NCI-H1694 (cell line): ENCODE results near the gene XPO4.
A peak's percentile ranks its signal among the peaks of the same experiment; 100 is the strongest.

Experiments used
- DNase-seq: peaks from one replicate; lab custom pipeline; 2025; lab: John Stamatoyannopoulos, UW

Gene XPO4

GRCh38 chr13:20828539-20829364 lies 73.8 kb downstream of the XPO4 start:
- DNase-seq = peak; percentile 19

GRCh38 chr13:20826843-20827560 lies 75.5 kb downstream of the XPO4 start:
- no peak for DNase-seq

GRCh38 chr13:20826301-20826700 lies 76.2 kb downstream of the XPO4 start:
- no peak for DNase-seq

DNA sequence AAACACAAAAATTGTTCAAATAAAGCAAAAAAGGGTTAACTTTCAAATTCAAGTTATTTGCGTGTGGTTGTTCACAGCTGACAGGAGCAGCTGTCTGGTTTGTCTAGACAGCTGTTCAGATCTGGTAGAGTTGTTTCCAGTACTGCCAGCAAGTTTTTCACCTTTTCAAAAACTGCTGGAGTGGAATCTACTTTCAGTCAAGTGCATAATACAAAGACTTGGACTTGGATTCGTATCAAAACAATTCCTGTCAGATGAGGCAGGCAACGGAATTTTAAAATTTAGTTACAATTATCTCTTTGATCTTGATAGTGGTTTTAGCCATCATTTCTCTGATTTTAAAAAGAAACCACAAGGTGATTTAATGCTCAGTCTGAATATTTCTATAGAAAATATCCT lies 77.1 kb downstream of the XPO4 start:
- DNase-seq = peak; percentile 12

DNA sequence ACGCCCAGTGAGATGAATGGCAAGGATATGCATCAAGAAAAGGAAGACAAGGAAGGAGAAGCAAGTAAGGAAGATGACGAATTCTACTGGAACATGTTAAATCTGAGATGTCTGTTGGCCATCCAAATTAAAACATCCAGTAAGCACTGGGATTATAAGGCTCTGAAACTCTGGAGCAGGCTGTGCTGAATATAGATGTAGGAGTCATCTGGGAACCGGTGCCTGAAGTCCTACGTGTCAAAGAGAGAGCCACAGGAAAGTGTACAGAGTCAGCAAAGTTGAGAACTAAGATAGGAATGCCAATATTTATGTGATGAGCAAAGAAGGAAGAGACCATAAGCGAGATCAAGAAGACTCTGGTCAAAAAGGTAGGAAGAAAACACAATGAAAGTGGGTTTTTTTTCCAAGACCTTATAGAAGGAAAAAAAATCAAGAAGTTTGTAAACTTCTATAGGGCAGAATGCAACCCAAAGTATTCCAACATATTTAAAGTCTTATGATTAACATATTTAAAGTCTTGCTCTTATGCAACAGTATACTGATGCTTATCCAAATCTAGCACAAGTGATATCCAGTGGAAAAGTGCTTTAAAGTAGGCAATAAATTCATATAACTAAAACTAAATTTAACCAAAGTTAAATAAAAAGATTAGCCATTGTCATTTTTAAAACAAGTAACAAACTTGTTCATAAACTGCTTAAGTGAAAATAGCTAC lies 77.6 kb downstream of the XPO4 start:
- DNase-seq = no peak

DNA sequence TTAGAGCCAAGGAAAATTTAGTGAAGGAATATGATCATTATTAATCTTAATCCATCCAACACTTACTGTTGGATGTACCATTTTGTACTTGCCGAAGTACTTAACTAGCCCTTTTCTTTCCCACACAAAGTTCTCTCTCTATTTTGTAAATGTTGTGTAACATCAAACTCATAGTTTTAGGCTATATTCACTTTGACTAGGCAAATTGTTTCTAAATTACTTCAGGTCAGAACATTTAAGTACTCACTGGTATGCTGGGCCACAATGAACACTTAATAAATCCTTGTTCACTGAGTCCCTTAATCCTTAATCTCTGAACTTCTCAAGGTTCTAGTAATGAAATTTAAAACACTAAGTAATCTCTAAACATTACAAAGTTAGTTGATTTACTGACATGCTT lies 79.5 kb downstream of the XPO4 start:
- no peak for DNase-seq

DNA sequence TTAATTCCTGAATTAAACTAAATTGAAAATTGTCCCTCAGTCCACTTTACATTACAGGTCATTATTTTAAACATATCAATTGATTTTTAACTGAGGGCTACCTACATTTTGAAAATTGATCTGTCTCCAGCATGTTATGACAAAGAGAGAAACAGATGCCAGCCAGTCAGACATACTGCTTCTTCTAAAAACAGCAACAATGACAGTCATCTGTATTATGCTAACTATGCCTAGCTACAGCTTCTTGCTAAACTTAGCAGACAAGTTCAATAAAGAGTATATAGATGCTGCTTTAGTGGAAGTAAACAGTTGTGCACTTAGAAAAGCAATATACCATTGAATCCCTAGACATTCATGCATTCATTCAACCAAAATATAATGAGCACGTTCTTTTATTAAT lies 80.1 kb downstream of the XPO4 start:
- no peak for DNase-seq

- DNase-seq = no peak
These were observed 82.8 kb downstream of the XPO4 start for GRCh38 chr13:20819715-20820114.

- no peak for DNase-seq
These were observed 87.1 kb downstream of the XPO4 start for GRCh38 chr13:20815464-20815863.

GRCh38 chr13:20814224-20814910 lies 88.2 kb downstream of the XPO4 start:
- DNase-seq = no peak

DNA sequence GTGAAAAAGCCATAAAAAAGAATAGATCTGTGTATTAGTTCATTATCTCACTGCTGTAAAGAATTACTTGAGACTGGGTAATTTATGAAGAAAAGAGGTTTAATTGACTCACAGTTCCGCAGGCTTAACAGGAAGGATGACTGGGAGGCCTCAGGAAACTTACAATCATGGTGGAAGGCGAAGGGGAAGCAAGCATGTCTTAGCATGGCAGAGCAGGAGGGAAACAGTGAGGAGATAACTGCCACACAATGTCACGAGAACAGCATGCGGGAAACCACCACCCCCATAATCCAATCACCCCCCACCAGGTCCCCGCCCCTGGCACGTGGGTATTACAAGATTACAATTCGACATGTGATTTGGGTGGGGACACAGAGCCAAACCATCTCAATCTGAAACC lies 89.7 kb downstream of the XPO4 start:
- DNase-seq = no peak

GRCh38 chr13:20810808-20811207 lies 91.7 kb downstream of the XPO4 start:
- DNase-seq = no peak

- DNase-seq = no peak
These were observed 93.7 kb downstream of the XPO4 start for GRCh38 chr13:20808874-20809273.

GRCh38 chr13:20803180-20803965 lies 99.2 kb downstream of the XPO4 start:
- no peak for DNase-seq

GRCh38 chr13:20801707-20802106 lies 100.8 kb downstream of the XPO4 start:
- DNase-seq = no peak

DNA sequence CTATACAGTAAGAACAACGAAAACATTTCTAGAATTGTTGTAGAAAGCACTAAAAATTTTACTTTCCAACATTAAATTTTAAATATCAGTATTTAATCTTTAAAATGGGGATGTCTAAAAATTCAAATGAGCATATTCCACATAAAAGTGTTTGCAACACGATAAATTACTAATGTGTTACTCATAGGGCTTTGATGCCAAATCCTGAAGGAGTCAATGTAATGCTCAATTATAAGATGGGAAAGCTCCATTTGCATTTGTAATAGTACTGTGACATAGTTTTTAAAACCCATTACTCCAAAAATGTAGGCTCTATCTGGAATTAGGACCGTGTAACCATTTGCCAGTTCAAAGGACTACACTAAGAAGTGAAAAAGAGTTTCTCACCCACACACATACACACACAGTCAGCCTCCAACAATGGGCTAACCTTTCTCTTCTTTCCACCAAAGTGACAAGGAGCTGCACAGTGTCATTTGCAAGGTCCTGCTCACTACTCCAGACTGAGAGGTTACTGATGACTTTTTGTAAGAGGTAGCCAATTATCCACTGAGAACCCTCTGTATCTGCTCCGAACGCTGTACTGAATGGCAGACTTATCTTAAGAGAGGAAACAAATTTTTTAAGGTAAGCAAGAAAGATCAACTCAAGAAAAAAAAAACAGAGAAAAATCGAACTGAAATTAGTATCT lies 102.7 kb downstream of the XPO4 start:
- DNase-seq = no peak

DNA sequence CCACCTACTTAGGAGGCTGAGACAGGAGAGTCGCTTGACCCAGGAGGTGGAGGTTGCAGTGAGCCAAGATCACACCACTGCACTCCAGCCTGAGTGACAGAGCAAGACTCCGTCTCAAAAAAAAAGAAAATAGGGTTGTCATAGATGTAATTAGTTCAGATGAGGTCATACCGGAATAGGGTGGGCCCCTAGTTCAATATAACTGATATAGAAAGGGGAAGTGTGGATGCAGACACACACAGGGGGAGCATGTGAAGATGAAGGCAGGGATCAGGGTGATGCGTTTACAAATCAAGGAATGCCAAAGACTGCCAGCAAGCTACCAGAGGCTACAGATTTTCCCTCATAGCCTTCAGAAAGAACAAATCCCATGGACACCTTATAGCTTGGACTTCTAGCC lies 104.5 kb downstream of the XPO4 start:
- DNase-seq = no peak

GRCh38 chr13:20796791-20797508 lies 105.6 kb downstream of the XPO4 start:
- no peak for DNase-seq

GRCh38 chr13:20789665-20790064 lies 112.9 kb downstream of the XPO4 start:
- DNase-seq = no peak

GRCh38 chr13:20788312-20788711 lies 114.2 kb downstream of the XPO4 start:
- DNase-seq = no peak
